Activated CD4-positive, alpha-beta T cell treated with anti-CD3 and anti-CD28 coated beads for 1 hour (primary cell): ENCODE data around the gene AFP.

Experiments used
- DNase-seq: peaks from one replicate; pipeline ENCODE4 v3.0.0-alpha.2; 2020

The AFP gene

DNA sequence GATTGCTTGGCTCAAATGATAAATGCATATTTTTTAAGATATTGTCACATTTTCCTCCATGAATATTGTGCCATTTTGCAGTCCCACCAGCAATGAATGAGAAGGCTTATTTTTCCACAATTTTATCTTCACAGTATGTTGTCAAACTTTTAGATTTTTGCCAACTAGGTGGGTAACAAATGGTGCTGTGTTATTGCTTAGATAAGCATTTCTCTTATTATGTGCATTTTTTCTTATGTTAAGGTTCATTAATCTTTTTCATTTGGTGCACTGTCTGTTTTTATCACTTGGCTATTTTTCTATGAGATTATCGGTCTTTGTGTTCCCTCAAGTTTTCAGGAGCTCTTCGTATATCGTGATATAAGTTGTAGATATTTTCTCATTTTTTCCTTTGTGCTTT lies 32.1 kb downstream of the AFP start:
- DNase-seq: no peak

DNA sequence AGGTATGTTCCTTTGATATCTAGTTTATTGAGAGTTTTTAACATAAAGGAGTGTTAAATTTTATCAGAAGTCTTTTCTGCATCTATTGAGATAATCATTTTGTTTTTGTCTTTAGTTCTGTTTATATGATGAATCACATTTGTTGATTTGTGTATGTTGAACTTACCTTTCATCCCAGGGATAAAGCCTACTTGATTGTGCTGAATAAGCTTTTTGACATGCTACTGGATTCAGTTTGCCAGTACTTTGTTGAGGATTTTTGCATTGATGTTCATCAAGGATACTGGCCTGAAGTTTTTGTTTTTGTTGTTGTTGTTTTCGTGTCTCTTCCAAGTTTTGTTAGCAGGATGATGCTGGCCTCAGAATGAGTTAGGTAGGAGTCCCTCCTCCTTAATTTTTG lies 34.7 kb downstream of the AFP start:
- DNase-seq: no peak

DNA sequence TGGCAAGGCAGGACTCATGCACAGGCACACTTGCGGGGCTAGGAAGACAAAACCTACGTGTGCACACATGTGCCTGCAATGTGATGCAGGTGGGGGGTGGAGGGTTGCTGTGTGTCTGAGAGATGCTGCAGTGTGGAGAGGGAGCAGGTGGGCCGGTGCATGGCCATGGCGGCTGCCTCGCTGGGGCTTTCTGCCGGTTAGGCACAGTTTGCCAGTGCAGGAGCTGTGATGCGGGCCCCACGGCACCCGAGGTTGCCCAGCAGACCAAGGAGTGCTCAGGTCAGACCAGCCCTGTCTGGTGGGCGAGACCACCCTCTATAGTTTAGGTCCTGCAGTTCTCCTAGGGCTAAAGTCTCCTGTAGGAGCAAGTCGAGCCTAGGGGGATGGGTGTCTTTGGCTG lies 41.2 kb downstream of the AFP start:
- DNase-seq: no peak

DNA sequence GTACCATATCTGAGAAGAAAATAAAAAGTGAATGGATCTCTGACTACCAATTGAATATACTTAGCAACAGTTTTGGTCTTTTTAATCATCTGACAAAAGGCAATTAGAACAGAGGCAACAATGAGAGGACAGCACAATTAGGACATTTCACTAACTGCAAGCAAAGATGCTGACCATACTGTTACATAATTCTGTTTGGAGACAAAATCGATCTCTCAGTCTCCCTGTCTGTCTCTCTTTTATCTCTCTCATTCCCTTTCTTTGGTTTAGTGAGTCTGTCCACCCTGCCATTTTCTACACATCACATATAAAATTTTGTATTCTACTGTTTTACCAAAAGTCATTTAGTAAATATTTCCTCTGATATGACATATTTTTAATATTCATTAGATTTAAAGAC lies 43.3 kb downstream of the AFP start:
- DNase-seq: no peak

GRCh38 chr4:73481358-73481757 lies 45.3 kb downstream of the AFP start, which contains the start of gene AFM:
TSS of gene AFM (plus strand) at chr4:73481745. CDS start at chr4:73481776, 31 bp downstream.
- no peak for DNase-seq

DNA sequence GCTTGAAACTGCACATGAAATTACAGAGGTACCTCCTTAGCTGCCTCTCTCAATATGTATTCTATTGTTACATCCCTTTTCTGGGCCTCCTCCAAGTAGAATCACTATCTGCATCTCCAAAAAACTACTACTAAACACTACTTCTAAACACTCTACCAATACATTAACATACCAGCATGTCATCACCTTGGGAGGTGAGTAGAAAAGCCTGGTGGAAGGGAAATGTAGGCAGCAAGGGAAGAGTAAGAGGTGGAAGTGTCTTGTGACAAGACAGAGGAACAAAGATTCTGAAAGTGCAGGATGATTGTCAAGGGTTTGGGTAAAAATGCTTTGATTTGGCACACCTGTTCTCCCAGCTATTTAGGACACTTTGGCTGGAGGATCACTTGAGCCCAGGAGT lies 49.1 kb downstream of the AFP start:
- no peak for DNase-seq

GRCh38 chr4:73485596-73485995 lies 49.6 kb downstream of the AFP start:
- no peak for DNase-seq

DNA sequence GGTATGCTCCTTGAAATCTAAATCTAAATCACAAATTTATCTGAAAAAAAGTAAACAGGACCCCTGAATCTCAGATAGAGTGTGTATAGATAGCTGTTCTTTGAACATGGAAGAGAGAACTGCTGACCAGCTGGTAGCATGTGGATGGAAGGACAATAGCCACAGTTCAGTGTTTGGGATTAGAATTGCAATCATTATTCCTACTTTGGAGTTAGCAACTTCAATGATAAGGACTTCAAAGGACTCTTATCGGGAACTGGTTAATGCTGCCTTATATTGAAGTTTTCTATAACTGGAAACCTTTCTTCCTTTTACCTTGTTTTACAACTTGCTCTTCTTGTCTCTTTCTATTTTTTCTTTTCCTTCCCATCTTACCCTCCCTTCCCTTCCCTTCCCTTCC lies 50.5 kb downstream of the AFP start:
- no peak for DNase-seq

- DNase-seq: no peak
These were observed 51.2 kb downstream of the AFP start for GRCh38 chr4:73487233-73487632.

DNA sequence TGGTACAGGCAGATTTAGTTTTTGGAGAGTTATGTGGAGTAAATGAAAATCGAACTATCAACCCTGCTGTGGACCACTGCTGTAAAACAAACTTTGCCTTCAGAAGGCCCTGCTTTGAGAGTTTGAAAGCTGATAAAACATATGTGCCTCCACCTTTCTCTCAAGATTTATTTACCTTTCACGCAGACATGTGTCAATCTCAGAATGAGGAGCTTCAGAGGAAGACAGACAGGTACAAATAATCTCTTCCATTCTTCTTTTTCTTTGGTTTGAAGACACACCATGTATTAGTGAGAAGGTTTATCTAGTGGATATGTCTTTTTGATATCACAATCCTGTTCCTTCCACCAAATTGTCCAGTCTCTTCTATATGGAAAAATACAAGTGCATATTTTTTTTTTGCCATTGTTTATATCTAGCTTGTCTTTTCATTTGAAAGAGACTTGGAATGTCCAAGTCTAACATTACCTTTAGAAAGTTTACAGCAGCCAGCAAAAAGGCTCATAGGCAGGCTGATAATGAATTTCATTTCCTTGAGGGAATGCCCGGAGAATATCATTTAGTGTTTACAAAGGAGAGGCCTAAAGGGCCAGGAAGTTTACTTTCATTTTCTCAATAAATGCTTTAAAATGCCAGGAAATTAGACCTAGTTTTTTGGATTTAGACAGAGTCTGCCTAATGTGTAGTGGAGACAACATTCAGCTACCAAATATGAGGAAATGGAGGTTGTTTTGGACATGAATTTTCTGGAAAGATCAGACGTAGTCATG lies 64.2 kb downstream of the AFP start:
- DNase-seq: no peak

DNA sequence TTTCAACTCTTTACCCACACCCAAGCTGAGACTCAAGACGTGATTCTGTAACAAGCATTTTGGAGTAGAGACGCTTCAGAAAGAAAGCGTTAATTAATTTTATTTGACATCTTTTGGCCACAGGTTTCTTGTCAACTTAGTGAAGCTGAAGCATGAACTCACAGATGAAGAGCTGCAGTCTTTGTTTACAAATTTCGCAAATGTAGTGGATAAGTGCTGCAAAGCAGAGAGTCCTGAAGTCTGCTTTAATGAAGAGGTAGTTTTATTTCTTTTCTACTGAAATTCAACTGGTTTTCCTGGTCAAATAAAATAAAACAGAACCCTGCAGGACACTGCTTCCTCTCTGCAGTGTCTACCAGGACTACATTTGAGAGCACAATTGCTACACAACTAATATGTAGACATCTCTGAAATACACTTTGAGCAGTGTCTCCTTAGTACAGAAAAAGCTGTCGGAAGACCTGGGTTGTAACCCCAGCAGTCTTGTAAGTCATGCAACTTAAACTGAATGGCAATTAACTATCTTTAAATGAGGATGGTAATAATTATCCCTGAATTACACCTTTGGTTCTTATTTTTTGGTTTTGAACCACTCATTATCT lies 65.7 kb downstream of the AFP start:
- no peak for DNase-seq

DNA sequence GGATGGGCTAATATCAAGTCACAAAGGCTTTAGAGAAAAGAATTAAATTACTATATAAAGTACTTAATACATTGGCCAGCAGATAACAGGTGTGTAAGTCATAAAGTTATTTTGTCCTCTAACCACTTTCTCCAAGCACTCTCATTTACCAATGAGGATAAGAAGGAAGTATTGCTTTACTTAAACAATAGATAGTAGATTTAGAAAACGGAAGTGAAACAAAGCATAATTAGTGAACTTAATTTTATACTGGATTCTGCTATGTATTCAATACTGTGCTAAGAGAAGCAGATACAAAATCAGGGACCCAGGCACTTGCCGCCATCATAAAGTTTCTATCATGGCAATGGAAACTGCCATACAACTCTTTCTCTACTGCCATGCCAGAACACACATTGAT lies 69.5 kb downstream of the AFP start:
- no peak for DNase-seq
